PFSK-1 (cell line): Measurements from ENCODE around the gene ZFYVE9.

Experiments
- FOXP2 ChIP-seq: optimal IDR thresholded peaks from 2 replicates; pipeline ENCODE3; 2011; ENCODE audit warnings: borderline replicate concordance, control low read depth, inconsistent platforms; ENCODE audit not compliant: insufficient read depth; ENCODE audit errors: extremely low read length, extremely low read depth
- POLR2AphosphoS5 ChIP-seq: IDR thresholded peaks from 2 replicates; pipeline ENCODE4 v1.6.1; 2012; ENCODE audit warnings: low read depth, mild to moderate bottlenecking, control low read depth, low read length, moderate library complexity
- SIN3A ChIP-seq: IDR thresholded peaks from 2 replicates; pipeline ENCODE4 v1.6.1; 2012; ENCODE audit warnings: mild to moderate bottlenecking, low read length, moderate library complexity, borderline replicate concordance; ENCODE audit not compliant: insufficient read depth
- TAF1 ChIP-seq: IDR thresholded peaks from 2 replicates; pipeline ENCODE4 v1.6.1; 2012; ENCODE audit warnings: low read length, control low read depth, borderline replicate concordance; ENCODE audit not compliant: insufficient read depth
- TF ChIP-seq, protein P1 (sequence below), 2 experiments: IDR thresholded peaks; 2 replicates each; pipeline versions ENCODE4 v1.6.1 to v1.8.0; 2011 to 2012; ENCODE audit warnings: low read depth in 2 of 2, low read length in 2 of 2, control low read depth in 1 of 2, inconsistent platforms in 1 of 2, mild to moderate bottlenecking in 1 of 2, moderate library complexity in 1 of 2; ENCODE audit not compliant: insufficient read depth in 1 of 2

The ZFYVE9 gene

DNA sequence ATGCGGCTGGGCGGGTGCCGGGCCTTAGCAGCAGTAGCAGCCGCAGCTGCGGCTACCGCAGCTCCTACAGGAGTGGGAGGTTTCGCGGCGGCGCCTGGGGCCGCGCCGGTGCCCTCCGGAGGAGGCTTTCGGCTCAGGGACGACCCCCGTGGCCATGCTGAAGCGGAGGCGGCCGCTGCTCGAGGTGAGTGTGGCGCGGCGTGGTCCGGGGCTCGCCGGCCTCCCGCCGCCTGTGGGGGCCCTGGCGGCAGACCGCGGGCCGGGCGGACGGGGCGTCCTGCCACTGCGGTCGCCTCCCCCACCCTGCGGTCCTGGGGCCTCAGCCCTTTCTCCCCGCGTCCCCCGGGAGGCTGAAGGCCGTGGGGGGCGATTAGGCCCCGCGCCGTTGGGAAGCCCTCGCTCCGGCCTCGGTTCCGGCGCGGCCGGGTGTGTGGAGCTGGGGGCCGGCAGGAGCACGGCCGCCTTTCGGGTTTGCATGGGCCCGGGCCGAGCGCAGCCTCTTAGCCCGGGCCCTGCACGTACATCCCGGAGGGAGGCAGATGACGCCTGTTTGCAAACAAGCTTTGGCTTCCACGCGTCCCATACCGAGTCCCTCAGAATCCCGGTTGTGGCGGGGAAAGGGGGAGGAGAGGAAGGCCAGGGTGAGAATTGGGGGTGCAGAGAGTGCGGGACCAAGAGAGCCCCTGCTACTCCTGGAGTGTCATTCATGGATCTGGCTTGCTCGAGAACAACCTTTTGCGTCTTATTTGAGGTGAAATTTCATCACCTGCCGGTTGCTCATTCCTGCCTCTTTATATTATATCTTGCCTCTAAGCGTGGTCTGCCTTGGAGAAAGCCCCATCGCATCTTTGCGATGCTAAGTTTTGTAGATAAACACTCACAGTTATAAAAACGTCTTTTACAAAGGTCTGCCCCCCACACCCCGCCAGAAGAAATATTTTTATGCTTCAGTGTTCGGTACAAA lies 613 bp downstream of the ZFYVE9 start:
- TF ChIP-seq, protein P1, sequence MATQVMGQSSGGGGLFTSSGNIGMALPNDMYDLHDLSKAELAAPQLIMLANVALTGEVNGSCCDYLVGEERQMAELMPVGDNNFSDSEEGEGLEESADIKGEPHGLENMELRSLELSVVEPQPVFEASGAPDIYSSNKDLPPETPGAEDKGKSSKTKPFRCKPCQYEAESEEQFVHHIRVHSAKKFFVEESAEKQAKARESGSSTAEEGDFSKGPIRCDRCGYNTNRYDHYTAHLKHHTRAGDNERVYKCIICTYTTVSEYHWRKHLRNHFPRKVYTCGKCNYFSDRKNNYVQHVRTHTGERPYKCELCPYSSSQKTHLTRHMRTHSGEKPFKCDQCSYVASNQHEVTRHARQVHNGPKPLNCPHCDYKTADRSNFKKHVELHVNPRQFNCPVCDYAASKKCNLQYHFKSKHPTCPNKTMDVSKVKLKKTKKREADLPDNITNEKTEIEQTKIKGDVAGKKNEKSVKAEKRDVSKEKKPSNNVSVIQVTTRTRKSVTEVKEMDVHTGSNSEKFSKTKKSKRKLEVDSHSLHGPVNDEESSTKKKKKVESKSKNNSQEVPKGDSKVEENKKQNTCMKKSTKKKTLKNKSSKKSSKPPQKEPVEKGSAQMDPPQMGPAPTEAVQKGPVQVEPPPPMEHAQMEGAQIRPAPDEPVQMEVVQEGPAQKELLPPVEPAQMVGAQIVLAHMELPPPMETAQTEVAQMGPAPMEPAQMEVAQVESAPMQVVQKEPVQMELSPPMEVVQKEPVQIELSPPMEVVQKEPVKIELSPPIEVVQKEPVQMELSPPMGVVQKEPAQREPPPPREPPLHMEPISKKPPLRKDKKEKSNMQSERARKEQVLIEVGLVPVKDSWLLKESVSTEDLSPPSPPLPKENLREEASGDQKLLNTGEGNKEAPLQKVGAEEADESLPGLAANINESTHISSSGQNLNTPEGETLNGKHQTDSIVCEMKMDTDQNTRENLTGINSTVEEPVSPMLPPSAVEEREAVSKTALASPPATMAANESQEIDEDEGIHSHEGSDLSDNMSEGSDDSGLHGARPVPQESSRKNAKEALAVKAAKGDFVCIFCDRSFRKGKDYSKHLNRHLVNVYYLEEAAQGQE (IDR thresholded peaks at IDR 0.05; ENCODE audit: insufficient read depth in 1 of 2, low read depth in 2 of 2, low read length in 2 of 2): no peak
- no peak; the same call in 1 of the 2 replicates for TF ChIP-seq SIN3A
- TF ChIP-seq TAF1: 0 out of 2 replicates have a peak, but pooled peaks have one; percentile 3

DNA sequence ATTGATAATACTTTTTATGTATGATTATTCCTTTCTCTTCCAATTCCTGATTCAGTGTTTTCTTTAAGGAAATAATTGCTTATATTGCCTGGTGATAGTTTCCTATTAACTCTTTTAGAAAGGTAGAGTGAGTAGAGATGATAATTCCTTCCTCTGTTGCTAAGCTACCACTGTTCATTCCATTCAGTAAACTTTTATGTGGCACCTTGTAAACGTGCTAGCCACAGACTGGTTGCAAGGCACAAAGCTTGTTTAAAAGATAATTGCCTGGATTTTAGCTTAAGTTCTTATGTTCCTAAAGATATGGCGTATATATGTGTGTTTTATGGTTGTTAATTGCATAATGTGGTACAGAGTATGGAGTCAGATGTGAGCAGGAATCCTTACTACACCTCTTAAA lies 3.2 kb downstream of the ZFYVE9 start:
- no peak for TF ChIP-seq TAF1
- TF ChIP-seq FOXP2: no peak
- TF ChIP-seq SIN3A: no peak
- TF ChIP-seq, protein P1 (IDR thresholded peaks at IDR 0.05; ENCODE audit: insufficient read depth in 1 of 2, low read depth in 2 of 2, low read length in 2 of 2): no peak
- no peak for TF ChIP-seq POLR2AphosphoS5

DNA sequence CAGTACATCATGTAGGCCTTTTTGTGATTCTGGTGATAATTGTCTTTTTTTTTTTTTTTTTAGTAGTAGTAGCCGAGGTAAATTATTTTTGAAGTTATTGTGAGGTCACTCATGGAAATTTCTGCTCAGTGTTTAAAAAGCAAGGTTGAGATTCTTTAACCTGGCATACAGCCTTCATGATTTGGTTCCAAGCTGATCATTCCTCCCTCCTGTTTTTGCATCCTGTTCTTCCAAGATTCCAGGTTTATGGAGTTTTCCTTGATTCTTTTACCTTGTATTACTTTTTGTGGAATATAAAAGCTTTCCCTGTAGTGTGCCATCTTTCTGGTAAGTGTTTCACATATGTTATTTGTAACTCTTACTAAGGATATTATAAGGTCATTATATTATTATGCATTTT lies 9.1 kb downstream of the ZFYVE9 start:
- no peak for TF ChIP-seq SIN3A
- TF ChIP-seq, protein P1 (IDR thresholded peaks at IDR 0.05; ENCODE audit: insufficient read depth in 1 of 2, low read depth in 2 of 2, low read length in 2 of 2): no peak
- TF ChIP-seq FOXP2: no peak
- TF ChIP-seq POLR2AphosphoS5: no peak
- no peak for TF ChIP-seq TAF1

DNA sequence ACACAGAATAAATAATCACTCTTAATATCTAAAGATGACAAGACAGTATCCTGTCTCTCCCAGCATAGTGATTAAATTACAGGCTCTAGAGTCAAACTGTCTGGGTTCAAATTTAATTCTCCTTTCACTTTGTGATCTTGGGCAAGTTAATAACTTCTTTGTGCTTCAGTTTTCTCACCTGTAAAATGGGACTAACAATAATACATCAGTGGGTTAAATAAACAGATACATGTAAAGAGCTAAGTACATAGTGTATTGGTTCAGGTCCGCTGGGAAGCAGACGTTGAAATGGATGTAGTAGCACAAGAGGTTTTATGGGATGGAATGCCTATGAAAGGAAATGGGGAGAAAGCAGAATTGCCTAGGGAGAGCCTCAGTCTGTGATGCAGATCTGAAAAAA lies 10.7 kb downstream of the ZFYVE9 start:
- no peak for TF ChIP-seq SIN3A
- TF ChIP-seq POLR2AphosphoS5: no peak

DNA sequence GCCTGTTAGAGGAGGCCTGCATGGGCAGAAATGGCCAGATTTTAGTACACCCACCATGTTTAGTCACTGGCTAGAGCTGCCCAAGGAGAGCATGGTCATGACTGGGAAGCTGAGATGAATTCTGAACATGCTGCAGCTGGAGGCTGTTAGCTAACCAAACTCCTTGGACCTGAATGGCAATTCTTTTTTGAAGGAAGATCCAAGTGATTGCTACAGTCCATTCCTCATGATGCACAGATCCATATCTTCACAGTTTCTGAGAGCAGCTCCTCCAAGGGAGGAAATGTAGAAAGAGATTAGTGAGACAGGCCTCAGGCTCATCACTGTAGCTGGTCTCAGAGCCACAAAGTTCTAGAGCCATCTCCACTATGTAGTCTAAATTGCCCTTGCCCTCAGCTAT lies 11.1 kb downstream of the ZFYVE9 start:
- TF ChIP-seq, protein P1 (IDR thresholded peaks at IDR 0.05; ENCODE audit: insufficient read depth in 1 of 2, low read depth in 2 of 2, low read length in 2 of 2): no peak
- TF ChIP-seq SIN3A: no peak
- TF ChIP-seq TAF1: no peak
- no peak for TF ChIP-seq FOXP2
- no peak for TF ChIP-seq POLR2AphosphoS5
